ENCODE measurements around the gene NUP188. TPM values are rescaled to one million over a fixed set of nuclear protein-coding genes. Genes with fewer than 3 reads are reported as not detected.

NUP188 gene
- total and polyA plus RNA-seq, 10 of the 15 experiments (the other 5 are each of a cell fraction or from before 2014, with no cell fraction given) = 1.4 to 73.7 (median 48.9) TPM

DNA sequence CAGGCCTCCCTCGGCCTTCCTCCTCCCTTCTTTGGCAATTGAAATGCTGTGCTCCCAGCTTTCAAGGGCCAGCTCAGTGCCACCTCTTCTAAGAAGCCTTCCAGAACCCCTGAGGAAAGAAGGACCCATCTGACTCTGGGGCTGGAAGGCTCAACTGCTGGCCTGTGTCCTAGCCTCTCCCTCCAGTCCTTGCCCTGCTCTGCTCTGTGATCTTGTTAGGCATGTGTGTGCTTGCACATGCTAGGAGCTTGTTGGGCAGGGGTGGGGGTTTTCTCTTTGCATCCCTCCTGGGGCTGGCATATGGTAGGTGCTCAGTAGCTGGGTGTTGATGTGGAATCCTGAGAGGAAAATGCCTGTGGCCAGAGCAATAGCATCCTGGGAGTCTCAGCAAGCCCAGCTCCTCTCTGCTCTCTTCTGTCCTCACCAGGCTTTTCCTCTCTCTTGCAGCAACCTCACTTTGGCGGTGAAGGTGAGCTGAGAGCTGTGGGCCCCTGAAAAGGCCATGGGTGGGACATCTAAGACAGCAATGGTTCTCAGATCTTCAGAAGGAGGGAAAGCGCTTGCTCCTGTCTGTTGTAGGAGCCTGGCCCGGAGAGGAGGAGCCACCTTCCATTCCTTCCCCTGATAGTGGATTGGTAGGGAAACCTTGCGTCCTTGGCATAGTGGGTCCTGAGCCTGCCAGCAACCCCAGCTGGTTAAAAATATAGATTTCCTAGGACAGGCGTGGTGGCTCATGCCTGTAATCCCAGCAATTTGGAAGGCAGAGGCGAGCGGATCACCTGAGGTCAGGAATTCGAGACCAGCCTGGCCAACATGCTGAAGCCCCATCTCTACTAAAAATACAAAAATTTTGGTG, 10.0 kb upstream of the NUP188 start:
- in situ Hi-C loops (cut with MboI) (no loop called here), intact Hi-C loops (cut with micrococcal nuclease; ENCODE audit: unreplicated experiment) (no loop called here)
- no peak for DNase-seq (ENCODE audit: low read depth, low spot score)
- no peaks in the 10 kb centered on the region for H3K4me1 ChIP-seq (ENCODE audit: control insufficient read depth, insufficient read depth, low read length)
- H3K4me2 ChIP-seq (ENCODE audit: control insufficient read depth, insufficient read depth) = no peak overlapping the region
- no peaks in the 10 kb centered on the region for H3K9me3 ChIP-seq (replicated peaks; ENCODE audit: control insufficient read depth, insufficient read depth, low read length)
- ChIA-PET RAD21 (ENCODE audit: unreplicated experiment) (interaction anchor here (0.6 kb wide), 1 partner anchor 642 kb away, joined by 3 read pairs; no protein-coding TSS in a partner anchor), POLR2A (interaction anchor here (0.6 kb wide), 1 partner anchor 87 kb away, joined by 4 read pairs; no protein-coding TSS in a partner anchor), SMC1A (ENCODE audit: uncharacterized antibody, unreplicated experiment) (no interaction called here), CTCF (interaction anchor here (0.9 to 1.4 kb wide), 4 partner anchors 9 to 91 kb away, joined by 3 to 9 read pairs (median 4); partner anchors contain the start of gene SH3GLB2)
- H3K79me2 ChIP-seq (ENCODE audit: control insufficient read depth, insufficient read depth, low read length) = no peaks in the 10 kb centered on the region
- H2AFZ ChIP-seq (ENCODE audit: control insufficient read depth, low read depth, low read length) = no peak overlapping the region
- no peaks in the 10 kb centered on the region for H3K27me3 ChIP-seq (replicated peaks in 1 of 2; ENCODE audit: control insufficient read depth in 2 of 2, insufficient read depth in 2 of 2, low read length in 1 of 2)
- H3K9ac ChIP-seq (ENCODE audit: control insufficient read depth, insufficient read depth, low read length) = no peak overlapping the region
- H3K36me3 ChIP-seq (ENCODE audit: control insufficient read depth in 2 of 2, insufficient read depth in 2 of 2, low read length in 1 of 2) = no peaks in the 10 kb centered on the region
- H4K20me1 ChIP-seq (ENCODE audit: control insufficient read depth, insufficient read depth) = no peaks in the 10 kb centered on the region
- no peak overlapping the region for H3K4me3 ChIP-seq
- no peak overlapping the region for H3K27ac ChIP-seq (ENCODE audit: control insufficient read depth, insufficient read depth)
- no TSS peak for BruUV-seq (replicated peaks)
- no peak for ATAC-seq
- 72% methylated on average over 9 of the region's 9 CpGs for WGBS (ENCODE audit: insufficient coverage, insufficient replicate concordance, low lambda C conversion rate, missing lambda C conversion rate)
- FAIRE-seq = no peak
- no peak for TF ChIP-seq MYB (IDR thresholded peaks at IDR 0.05; ENCODE audit: borderline replicate concordance, low read depth, low read length)
- TF ChIP-seq EP300 (IDR thresholded peaks at IDR 0.05; ENCODE audit: borderline replicate concordance in 1 of 2, control insufficient read depth in 1 of 2, low read depth in 2 of 2, low read length in 2 of 2) = no peak
- TF ChIP-seq RBBP5 (conservative IDR thresholded peaks at IDR 0.05) = no peak
- TF ChIP-seq, protein P1, sequence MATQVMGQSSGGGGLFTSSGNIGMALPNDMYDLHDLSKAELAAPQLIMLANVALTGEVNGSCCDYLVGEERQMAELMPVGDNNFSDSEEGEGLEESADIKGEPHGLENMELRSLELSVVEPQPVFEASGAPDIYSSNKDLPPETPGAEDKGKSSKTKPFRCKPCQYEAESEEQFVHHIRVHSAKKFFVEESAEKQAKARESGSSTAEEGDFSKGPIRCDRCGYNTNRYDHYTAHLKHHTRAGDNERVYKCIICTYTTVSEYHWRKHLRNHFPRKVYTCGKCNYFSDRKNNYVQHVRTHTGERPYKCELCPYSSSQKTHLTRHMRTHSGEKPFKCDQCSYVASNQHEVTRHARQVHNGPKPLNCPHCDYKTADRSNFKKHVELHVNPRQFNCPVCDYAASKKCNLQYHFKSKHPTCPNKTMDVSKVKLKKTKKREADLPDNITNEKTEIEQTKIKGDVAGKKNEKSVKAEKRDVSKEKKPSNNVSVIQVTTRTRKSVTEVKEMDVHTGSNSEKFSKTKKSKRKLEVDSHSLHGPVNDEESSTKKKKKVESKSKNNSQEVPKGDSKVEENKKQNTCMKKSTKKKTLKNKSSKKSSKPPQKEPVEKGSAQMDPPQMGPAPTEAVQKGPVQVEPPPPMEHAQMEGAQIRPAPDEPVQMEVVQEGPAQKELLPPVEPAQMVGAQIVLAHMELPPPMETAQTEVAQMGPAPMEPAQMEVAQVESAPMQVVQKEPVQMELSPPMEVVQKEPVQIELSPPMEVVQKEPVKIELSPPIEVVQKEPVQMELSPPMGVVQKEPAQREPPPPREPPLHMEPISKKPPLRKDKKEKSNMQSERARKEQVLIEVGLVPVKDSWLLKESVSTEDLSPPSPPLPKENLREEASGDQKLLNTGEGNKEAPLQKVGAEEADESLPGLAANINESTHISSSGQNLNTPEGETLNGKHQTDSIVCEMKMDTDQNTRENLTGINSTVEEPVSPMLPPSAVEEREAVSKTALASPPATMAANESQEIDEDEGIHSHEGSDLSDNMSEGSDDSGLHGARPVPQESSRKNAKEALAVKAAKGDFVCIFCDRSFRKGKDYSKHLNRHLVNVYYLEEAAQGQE (IDR thresholded peaks at IDR 0.05; ENCODE audit: low read depth, low read length) = no peak
- TF ChIP-seq YY1 (IDR thresholded peaks at IDR 0.05; ENCODE audit: low read depth, low read length) = no peak
- TF ChIP-seq, protein P2, sequence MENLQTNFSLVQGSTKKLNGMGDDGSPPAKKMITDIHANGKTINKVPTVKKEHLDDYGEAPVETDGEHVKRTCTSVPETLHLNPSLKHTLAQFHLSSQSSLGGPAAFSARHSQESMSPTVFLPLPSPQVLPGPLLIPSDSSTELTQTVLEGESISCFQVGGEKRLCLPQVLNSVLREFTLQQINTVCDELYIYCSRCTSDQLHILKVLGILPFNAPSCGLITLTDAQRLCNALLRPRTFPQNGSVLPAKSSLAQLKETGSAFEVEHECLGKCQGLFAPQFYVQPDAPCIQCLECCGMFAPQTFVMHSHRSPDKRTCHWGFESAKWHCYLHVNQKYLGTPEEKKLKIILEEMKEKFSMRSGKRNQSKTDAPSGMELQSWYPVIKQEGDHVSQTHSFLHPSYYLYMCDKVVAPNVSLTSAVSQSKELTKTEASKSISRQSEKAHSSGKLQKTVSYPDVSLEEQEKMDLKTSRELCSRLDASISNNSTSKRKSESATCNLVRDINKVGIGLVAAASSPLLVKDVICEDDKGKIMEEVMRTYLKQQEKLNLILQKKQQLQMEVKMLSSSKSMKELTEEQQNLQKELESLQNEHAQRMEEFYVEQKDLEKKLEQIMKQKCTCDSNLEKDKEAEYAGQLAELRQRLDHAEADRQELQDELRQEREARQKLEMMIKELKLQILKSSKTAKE (IDR thresholded peaks at IDR 0.05; ENCODE audit: low read depth, poor library complexity, severe bottlenecking) = no peak
- TF ChIP-seq, protein P3, sequence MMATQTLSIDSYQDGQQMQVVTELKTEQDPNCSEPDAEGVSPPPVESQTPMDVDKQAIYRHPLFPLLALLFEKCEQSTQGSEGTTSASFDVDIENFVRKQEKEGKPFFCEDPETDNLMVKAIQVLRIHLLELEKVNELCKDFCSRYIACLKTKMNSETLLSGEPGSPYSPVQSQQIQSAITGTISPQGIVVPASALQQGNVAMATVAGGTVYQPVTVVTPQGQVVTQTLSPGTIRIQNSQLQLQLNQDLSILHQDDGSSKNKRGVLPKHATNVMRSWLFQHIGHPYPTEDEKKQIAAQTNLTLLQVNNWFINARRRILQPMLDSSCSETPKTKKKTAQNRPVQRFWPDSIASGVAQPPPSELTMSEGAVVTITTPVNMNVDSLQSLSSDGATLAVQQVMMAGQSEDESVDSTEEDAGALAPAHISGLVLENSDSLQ (IDR thresholded peaks at IDR 0.05) = no peak
- TF ChIP-seq RELA (IDR thresholded peaks at IDR 0.05; ENCODE audit: borderline replicate concordance, partially characterized antibody) = no peak
- TF ChIP-seq GABPA (IDR thresholded peaks at IDR 0.05; ENCODE audit: low read depth) = no peak
- TF ChIP-seq, protein P4, sequence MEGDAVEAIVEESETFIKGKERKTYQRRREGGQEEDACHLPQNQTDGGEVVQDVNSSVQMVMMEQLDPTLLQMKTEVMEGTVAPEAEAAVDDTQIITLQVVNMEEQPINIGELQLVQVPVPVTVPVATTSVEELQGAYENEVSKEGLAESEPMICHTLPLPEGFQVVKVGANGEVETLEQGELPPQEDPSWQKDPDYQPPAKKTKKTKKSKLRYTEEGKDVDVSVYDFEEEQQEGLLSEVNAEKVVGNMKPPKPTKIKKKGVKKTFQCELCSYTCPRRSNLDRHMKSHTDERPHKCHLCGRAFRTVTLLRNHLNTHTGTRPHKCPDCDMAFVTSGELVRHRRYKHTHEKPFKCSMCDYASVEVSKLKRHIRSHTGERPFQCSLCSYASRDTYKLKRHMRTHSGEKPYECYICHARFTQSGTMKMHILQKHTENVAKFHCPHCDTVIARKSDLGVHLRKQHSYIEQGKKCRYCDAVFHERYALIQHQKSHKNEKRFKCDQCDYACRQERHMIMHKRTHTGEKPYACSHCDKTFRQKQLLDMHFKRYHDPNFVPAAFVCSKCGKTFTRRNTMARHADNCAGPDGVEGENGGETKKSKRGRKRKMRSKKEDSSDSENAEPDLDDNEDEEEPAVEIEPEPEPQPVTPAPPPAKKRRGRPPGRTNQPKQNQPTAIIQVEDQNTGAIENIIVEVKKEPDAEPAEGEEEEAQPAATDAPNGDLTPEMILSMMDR (IDR thresholded peaks at IDR 0.05 in 2 of 3, conservative IDR thresholded peaks at IDR 0.05 in 1 of 3; ENCODE audit: control insufficient read depth in 2 of 3, extremely low read depth in 1 of 3, insufficient read depth in 1 of 3, low read depth in 3 of 3, low read length in 3 of 3) = no peak
- TF ChIP-seq, protein P5, sequence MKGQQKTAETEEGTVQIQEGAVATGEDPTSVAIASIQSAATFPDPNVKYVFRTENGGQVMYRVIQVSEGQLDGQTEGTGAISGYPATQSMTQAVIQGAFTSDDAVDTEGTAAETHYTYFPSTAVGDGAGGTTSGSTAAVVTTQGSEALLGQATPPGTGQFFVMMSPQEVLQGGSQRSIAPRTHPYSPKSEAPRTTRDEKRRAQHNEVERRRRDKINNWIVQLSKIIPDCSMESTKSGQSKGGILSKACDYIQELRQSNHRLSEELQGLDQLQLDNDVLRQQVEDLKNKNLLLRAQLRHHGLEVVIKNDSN (IDR thresholded peaks at IDR 0.05; ENCODE audit: borderline replicate concordance, extremely low read length, insufficient read depth, low read depth, low read length) = no peak

Data from GM12878 (cell line).